ENCODE results near the gene TGFBR3.

DNA sequence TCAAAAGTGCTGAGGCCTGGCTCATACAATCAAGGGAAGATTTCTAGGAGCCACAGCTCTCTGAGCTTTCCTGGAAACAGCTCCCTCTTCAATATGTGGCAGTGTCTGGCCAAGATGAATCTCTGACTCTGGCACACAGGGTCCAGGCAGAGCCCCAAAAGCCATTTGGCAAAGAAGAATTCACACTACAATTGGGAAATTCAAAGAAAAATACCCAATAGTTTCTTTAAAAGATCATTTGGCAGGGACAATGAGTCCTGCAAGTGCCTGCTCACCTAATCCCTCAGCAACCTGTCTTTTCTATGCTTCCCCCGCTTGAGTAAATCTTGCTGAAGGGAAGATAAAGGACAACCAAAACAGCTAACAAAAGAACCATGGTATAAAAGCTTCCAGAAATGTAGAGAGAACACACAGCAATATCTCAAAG lies 124.6 kb downstream of the TGFBR3 start:
- TF ChIP-seq, protein P1, sequence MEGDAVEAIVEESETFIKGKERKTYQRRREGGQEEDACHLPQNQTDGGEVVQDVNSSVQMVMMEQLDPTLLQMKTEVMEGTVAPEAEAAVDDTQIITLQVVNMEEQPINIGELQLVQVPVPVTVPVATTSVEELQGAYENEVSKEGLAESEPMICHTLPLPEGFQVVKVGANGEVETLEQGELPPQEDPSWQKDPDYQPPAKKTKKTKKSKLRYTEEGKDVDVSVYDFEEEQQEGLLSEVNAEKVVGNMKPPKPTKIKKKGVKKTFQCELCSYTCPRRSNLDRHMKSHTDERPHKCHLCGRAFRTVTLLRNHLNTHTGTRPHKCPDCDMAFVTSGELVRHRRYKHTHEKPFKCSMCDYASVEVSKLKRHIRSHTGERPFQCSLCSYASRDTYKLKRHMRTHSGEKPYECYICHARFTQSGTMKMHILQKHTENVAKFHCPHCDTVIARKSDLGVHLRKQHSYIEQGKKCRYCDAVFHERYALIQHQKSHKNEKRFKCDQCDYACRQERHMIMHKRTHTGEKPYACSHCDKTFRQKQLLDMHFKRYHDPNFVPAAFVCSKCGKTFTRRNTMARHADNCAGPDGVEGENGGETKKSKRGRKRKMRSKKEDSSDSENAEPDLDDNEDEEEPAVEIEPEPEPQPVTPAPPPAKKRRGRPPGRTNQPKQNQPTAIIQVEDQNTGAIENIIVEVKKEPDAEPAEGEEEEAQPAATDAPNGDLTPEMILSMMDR (IDR thresholded peaks at IDR 0.05; ENCODE audit: low read depth, low read length), result no peak
- no peak for TF ChIP-seq EZH2phosphoT487 (IDR thresholded peaks at IDR 0.05; ENCODE audit: low read depth)

Measured in OCI-LY3 (cell line).